ENCODE measurements around the gene SYPL2. TPM values are rescaled to one million over a fixed set of nuclear protein-coding genes. Genes with fewer than 3 reads are reported as not detected.

SYPL2 gene
- total RNA-seq, 1 experiment from 2014 or later: 2.5 TPM

- H3K27me3 ChIP-seq (ENCODE audit: insufficient read depth, low read length): no peaks in the 10 kb centered on the region
- Mint-ChIP-seq H3K4me1 (peaks cover 25 to 32% of the 10 kb centered on the region in 2 experiments), H3K36me3 (ENCODE audit: insufficient read depth in 1 of 3, low read depth in 3 of 3) (peaks cover 5 to 21% (median 8%) of the 10 kb centered on the region in 3 experiments; a peak in 6 of 7 replicates), H3K27me3 (ENCODE audit: low read depth) (peaks cover 24% of the 10 kb centered on the region), H3K27ac (peak overlapping the region in 2 of 3 experiments; percentile 44 to 47; a peak in 2 of 7 replicates), H3K4me3 (peak overlapping the region; percentile 86 to 91), H3K9me3 (no peaks in the 10 kb centered on the region; a peak in 1 of 5 replicates)
- H3K79me2 ChIP-seq (ENCODE audit: insufficient read depth, low read length): no peaks in the 10 kb centered on the region
- no peak overlapping the region for H3K14ac ChIP-seq (ENCODE audit: insufficient read depth, low read length)
- H4K5ac ChIP-seq (ENCODE audit: insufficient read length, low read depth, low read length): no peak overlapping the region
- peak overlapping the region; percentile 97 for H3K4me2 ChIP-seq (ENCODE audit: insufficient read depth, insufficient read length, low read length)
- no peak for DNase-seq
- H3K4me1 ChIP-seq (ENCODE audit: insufficient read depth, low read length): peaks cover 2% of the 10 kb centered on the region; the same call in 1 of the 2 replicates
- H4K8ac ChIP-seq (replicated peaks; ENCODE audit: insufficient read length, low read depth, low read length): no peak overlapping the region
- H3K9me3 ChIP-seq (ENCODE audit: control insufficient read depth, low read depth, low read length): no peaks in the 10 kb centered on the region
- H2AFZ ChIP-seq (ENCODE audit: low read length): no peak overlapping the region
- H3K23ac ChIP-seq (ENCODE audit: insufficient read length, low read depth, low read length): no peak overlapping the region
- H3K9ac ChIP-seq (ENCODE audit: extremely low read depth, insufficient read length, low read length): no peak overlapping the region
- H3K18ac ChIP-seq (ENCODE audit: insufficient read length, low read depth, low read length): no peak overlapping the region
- H2BK20ac ChIP-seq (ENCODE audit: low read depth, low read length, poor library complexity, severe bottlenecking): no peak overlapping the region
- H2BK15ac ChIP-seq (ENCODE audit: low read depth, low read length): no peak overlapping the region
- H2AK5ac ChIP-seq (ENCODE audit: insufficient read length, low read length): no peak overlapping the region
- no peaks in the 10 kb centered on the region for H4K20me1 ChIP-seq (ENCODE audit: control insufficient read depth, insufficient read depth, insufficient read length)
- WGBS (ENCODE audit: extremely low coverage, insufficient read length, low lambda C conversion rate): no CpG with 5 or more reads among the region's 29 CpGs
- H4K91ac ChIP-seq (ENCODE audit: insufficient read length, low read depth, low read length): no peak overlapping the region
- no peak overlapping the region for H3T11ph ChIP-seq (ENCODE audit: low read length)
- no peak overlapping the region for H2BK12ac ChIP-seq (ENCODE audit: insufficient read length, low read depth, low read length)
- no peak overlapping the region for H3K27ac ChIP-seq (ENCODE audit: insufficient read length, low read depth, low read length)
- H3K4ac ChIP-seq (ENCODE audit: low read depth, low read length): no peak overlapping the region
- no peak overlapping the region for H2BK5ac ChIP-seq (ENCODE audit: insufficient read length, low read length)
- no peaks in the 10 kb centered on the region for H3K79me1 ChIP-seq (ENCODE audit: insufficient read depth, low read depth, low read length, poor library complexity, severe bottlenecking)
- H2BK120ac ChIP-seq (ENCODE audit: low read depth, low read length, poor library complexity, severe bottlenecking): no peak overlapping the region
- H3K56ac ChIP-seq (ENCODE audit: insufficient read length, low read depth, low read length): no peak overlapping the region
- peak; percentile 45; the same call in 2 of the 3 replicates for TF ChIP-seq CTCF (conservative IDR thresholded peaks at IDR 0.05)
- peaks cover 15% of the 10 kb centered on the region for H3K23me2 ChIP-seq (ENCODE audit: insufficient read length, low read depth, low read length, poor library complexity, severe bottlenecking)
Observed at GRCh38 chr1:109482791-109483671, 16.7 kb downstream of the SYPL2 start.
